ENCODE results near the gene TAS2R14.

DNA sequence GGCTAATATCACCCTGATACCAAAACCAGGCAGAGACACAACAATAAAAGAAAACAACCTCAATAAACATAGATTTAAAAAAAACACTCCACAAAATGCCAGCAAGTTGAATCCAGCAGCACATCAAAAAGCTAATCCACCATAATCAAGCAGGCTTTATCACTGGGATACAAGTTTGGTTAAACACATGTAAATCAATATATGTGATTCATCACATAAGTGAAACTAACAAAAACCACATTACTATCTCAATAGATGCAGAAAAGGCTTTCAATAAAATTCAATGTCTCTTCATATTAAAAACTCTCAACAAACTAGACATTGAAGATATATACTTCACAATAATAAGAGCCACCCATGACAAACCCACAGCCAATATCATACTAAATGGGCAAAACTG, 17.0 kb upstream of the TAS2R14 start:
- TF ChIP-seq, protein P1, sequence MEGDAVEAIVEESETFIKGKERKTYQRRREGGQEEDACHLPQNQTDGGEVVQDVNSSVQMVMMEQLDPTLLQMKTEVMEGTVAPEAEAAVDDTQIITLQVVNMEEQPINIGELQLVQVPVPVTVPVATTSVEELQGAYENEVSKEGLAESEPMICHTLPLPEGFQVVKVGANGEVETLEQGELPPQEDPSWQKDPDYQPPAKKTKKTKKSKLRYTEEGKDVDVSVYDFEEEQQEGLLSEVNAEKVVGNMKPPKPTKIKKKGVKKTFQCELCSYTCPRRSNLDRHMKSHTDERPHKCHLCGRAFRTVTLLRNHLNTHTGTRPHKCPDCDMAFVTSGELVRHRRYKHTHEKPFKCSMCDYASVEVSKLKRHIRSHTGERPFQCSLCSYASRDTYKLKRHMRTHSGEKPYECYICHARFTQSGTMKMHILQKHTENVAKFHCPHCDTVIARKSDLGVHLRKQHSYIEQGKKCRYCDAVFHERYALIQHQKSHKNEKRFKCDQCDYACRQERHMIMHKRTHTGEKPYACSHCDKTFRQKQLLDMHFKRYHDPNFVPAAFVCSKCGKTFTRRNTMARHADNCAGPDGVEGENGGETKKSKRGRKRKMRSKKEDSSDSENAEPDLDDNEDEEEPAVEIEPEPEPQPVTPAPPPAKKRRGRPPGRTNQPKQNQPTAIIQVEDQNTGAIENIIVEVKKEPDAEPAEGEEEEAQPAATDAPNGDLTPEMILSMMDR (IDR thresholded peaks at IDR 0.05) = no peak
- TF ChIP-seq POLR2A (IDR thresholded peaks at IDR 0.05) = no peak

Data from right lobe of liver (tissue), 4 donors.